ENCODE measurements around the gene SNCA. TPM values are rescaled to one million over a fixed set of nuclear protein-coding genes. Genes with fewer than 3 reads are reported as not detected.

The SNCA gene
- total RNA-seq, 6 experiments from 2014 or later: 0.30 to 0.43 (median 0.38) TPM; not detected in 2

DNA sequence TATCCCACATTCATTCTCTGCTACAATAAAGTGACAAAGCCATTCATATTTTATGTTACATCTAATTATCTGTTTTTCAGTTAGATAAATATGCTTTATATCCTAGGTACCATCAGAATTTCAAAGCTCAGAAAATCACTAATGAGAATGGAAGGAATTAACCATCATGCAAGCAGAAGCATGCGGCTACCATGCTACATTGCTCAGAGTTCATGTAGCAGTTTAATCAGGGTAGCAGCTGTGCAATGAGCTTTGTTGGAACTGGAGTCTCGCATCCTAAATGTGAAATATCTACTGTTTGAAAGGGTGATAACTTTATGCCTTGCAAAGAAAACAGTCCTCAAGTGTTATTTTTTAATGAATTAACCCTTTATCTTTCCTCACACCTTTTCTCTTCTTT lies 77.5 kb downstream of the SNCA start:
- no peak overlapping the region for H3K4me3 Mint-ChIP-seq
- DNase-seq: no peak
- H3K36me3 Mint-ChIP-seq (ENCODE audit: low read depth): no peaks in the 10 kb centered on the region
- H3K9me3 Mint-ChIP-seq: no peaks in the 10 kb centered on the region
- no peak overlapping the region for H3K27ac Mint-ChIP-seq
- TF ChIP-seq, protein P1, sequence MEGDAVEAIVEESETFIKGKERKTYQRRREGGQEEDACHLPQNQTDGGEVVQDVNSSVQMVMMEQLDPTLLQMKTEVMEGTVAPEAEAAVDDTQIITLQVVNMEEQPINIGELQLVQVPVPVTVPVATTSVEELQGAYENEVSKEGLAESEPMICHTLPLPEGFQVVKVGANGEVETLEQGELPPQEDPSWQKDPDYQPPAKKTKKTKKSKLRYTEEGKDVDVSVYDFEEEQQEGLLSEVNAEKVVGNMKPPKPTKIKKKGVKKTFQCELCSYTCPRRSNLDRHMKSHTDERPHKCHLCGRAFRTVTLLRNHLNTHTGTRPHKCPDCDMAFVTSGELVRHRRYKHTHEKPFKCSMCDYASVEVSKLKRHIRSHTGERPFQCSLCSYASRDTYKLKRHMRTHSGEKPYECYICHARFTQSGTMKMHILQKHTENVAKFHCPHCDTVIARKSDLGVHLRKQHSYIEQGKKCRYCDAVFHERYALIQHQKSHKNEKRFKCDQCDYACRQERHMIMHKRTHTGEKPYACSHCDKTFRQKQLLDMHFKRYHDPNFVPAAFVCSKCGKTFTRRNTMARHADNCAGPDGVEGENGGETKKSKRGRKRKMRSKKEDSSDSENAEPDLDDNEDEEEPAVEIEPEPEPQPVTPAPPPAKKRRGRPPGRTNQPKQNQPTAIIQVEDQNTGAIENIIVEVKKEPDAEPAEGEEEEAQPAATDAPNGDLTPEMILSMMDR (IDR thresholded peaks at IDR 0.05): no peak
- peaks cover 1% of the 10 kb centered on the region; the same call in 1 of the 2 replicates for H3K27me3 Mint-ChIP-seq (ENCODE audit: insufficient read depth)
- H3K4me1 Mint-ChIP-seq (ENCODE audit: low read depth): peaks cover 19% of the 10 kb centered on the region

DNA sequence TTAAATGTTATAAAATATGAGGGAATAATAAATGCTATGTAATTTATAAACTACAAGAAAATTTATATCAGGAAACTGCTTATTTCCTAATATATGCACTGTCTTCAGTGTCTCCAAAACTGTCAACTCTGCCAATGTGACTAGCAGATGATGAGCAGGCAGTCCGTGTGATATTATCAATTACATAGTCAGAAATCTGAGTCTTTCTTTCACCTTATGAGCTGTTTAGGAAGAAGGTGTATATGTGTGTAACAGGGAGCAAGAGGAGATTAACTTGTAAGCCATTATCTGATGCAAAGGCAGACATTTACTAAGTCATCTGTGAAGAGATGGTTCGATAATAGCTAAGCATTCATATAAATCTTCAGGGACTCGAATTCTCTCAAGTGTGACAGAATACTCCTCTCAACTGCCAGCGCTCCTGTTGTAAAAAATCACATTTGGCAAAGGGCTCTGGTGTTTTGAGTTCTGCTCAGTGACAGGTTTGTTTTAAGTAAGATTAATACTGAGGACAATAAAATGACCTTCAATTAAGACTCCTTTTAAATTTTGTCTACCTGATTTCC lies 79.7 kb downstream of the SNCA start:
- Mint-ChIP-seq H3K9me3 (no peaks in the 10 kb centered on the region), H3K27me3 (ENCODE audit: insufficient read depth) (peaks cover 1% of the 10 kb centered on the region; the same call in 1 of the 2 replicates), H3K4me3 (no peak overlapping the region), H3K4me1 (ENCODE audit: low read depth) (peaks cover 39% of the 10 kb centered on the region), H3K36me3 (ENCODE audit: low read depth) (no peaks in the 10 kb centered on the region), H3K27ac (no peak overlapping the region)
- TF ChIP-seq, protein P1 (IDR thresholded peaks at IDR 0.05): no peak
- DNase-seq: no peak

DNA sequence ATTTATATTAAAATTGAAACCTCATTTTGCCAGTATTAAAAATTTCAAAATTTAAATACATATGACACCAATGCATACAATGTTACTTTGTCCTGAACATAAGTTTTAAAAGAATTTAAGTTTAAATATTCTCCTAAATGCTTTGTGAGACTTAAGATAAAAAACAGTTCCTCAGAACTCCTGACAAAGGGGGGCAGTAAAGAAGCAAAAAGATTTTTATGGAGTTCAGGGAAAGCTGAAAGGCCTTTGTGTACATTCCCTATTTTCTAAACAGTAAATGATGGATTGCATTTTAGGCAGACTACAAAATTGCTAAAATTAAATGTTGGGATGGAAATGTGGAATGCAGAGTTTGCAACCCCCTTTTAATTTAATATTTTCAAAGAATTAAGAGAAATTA lies 81.7 kb downstream of the SNCA start:
- no peak overlapping the region for H3K4me3 Mint-ChIP-seq
- H3K9me3 Mint-ChIP-seq: no peaks in the 10 kb centered on the region
- no peak for DNase-seq
- TF ChIP-seq, protein P1 (IDR thresholded peaks at IDR 0.05): peak; percentile 58
- peaks cover 39% of the 10 kb centered on the region for H3K4me1 Mint-ChIP-seq (ENCODE audit: low read depth)
- no peak overlapping the region for H3K27ac Mint-ChIP-seq
- H3K36me3 Mint-ChIP-seq (ENCODE audit: low read depth): no peaks in the 10 kb centered on the region
- H3K27me3 Mint-ChIP-seq (ENCODE audit: insufficient read depth): peaks cover 6% of the 10 kb centered on the region; the same call in 1 of the 2 replicates

DNA sequence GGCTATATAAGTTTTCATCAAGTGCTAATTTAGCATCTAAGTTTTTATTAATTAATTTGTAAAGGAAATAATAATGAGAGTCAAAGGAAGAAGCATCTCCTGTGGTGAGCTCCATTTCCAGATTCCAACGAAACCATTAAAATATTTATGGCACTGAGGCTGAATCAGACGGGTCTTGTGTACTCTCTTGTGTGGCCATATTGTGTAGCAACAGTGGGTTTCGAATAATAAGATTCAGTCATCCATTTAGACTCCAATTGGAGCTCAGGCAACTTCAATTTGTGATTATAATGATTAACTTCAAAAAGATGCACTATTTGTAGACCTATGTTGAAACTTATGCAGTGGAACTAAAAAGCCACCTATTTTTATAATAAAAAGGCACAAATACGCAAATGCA lies 82.4 kb downstream of the SNCA start:
- Mint-ChIP-seq H3K4me3 (no peak overlapping the region), H3K36me3 (ENCODE audit: low read depth) (no peaks in the 10 kb centered on the region), H3K27ac (no peak overlapping the region), H3K4me1 (ENCODE audit: low read depth) (peaks cover 35% of the 10 kb centered on the region), H3K27me3 (ENCODE audit: insufficient read depth) (peaks cover 6% of the 10 kb centered on the region; the same call in 1 of the 2 replicates), H3K9me3 (no peaks in the 10 kb centered on the region)
- TF ChIP-seq, protein P1 (IDR thresholded peaks at IDR 0.05): no peak
- DNase-seq: no peak

DNA sequence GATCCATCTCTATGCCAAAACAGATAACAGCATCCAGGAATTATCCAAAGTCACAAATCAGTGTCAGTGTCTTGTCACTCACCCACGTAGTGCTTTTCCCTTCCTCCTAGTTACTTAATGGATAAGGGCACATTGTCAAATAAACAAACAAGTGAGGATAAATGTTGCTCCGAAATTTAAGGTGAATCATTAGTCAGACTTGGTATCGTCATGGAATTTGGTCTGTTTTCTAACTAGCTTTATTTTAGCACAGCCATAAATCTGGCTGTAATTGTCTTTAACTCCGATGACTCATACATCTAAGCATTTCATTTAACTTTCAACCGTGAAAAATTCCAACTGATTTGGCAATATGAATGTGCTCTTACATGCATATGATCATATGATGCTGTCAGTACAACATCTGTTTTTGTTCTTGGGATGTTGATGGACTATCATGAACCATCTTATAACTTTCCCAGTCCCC lies 83.3 kb downstream of the SNCA start:
- peak; percentile 95 for DNase-seq
- H3K27ac Mint-ChIP-seq: peak overlapping the region; percentile 93
- H3K4me1 Mint-ChIP-seq (ENCODE audit: low read depth): peaks cover 26% of the 10 kb centered on the region
- TF ChIP-seq, protein P1 (IDR thresholded peaks at IDR 0.05): no peak
- peak overlapping the region; percentile 84 for H3K4me3 Mint-ChIP-seq
- no peaks in the 10 kb centered on the region for H3K36me3 Mint-ChIP-seq (ENCODE audit: low read depth)
- no peaks in the 10 kb centered on the region for H3K9me3 Mint-ChIP-seq
- peaks cover 6% of the 10 kb centered on the region; the same call in 1 of the 2 replicates for H3K27me3 Mint-ChIP-seq (ENCODE audit: insufficient read depth)

All from HFFc6 (cell line).